ENCODE data around the gene ZNF319. TPM values are rescaled to one million over a fixed set of nuclear protein-coding genes. Genes with fewer than 3 reads are reported as not detected.
"Not testable (repeated sequence)": the region's sequence is repeated elsewhere in the genome, so short reads cannot be mapped to it uniquely, and the experiment has no call there.

ZNF319 gene
- total RNA-seq, 2 experiments from 2014 or later = 14.6 to 16.8 TPM

- CTCF ChIA-PET = interaction anchor here (0.9 to 3.5 kb wide), 4 partner anchors 10 to 105 kb away, joined by 3 to 17 read pairs (median 4); no protein-coding TSS in a partner anchor
- H3K36me3 Mint-ChIP-seq = peaks cover 33% of the 10 kb centered on the region
- not testable (repeated sequence) for H3K9me3 Mint-ChIP-seq (ENCODE audit: low read depth)
These were observed 4.3 kb upstream of the ZNF319 start for GRCh38 chr16:58004736-58005135.

GRCh38 chr16:58002936-58003335 is 2.5 kb upstream of the ZNF319 start:
- Mint-ChIP-seq H3K27me3 (no peaks in the 10 kb centered on the region), H3K4me3 (no peak overlapping the region), H3K4me1 (peaks cover 44% of the 10 kb centered on the region), H3K36me3 (peaks cover 30% of the 10 kb centered on the region), H3K9me3 (ENCODE audit: low read depth) (no peaks in the 10 kb centered on the region), H3K27ac (peak overlapping the region; percentile 32)
- no peak for ATAC-seq
- CTCF ChIA-PET = interaction anchor here (0.6 to 5.0 kb wide), 2 partner anchors 16 to 126 kb away, joined by 3 to 34 read pairs; no protein-coding TSS in a partner anchor
- DNase-seq = no peak

More at GRCh38 chr16:58004736-58005135, 4.3 kb upstream of the ZNF319 start:
- not testable (repeated sequence) for DNase-seq, H3K27ac Mint-ChIP-seq, H3K27me3 Mint-ChIP-seq, H3K4me3 Mint-ChIP-seq, ATAC-seq
- H3K4me1 Mint-ChIP-seq = peaks cover 28% of the 10 kb centered on the region

DNA sequence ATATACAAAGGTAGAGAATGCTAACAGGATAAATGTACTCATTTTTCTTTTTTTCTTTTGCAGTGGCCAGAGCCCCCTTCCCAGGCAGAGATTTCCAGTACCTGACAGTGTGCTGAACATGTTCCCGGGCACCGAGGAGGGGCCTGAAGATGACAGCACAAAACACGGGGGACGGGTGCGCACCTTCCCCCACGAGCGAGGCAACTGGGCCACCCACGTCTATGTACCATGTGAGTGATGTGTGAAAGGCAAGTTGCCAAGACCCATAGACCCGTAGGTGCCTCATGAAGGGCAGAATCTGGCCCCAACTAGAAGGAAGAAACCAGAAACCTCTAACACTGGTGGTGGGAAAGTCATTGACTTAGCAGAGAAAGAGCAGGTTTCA is 1.9 kb upstream of the ZNF319 start:
- DNase-seq = no peak
- Mint-ChIP-seq H3K36me3 (peaks cover 33% of the 10 kb centered on the region), H3K27ac (no peak overlapping the region), H3K4me1 (peaks cover 49% of the 10 kb centered on the region), H3K27me3 (no peaks in the 10 kb centered on the region), H3K9me3 (ENCODE audit: low read depth) (no peaks in the 10 kb centered on the region), H3K4me3 (no peak overlapping the region)
- no peak for ATAC-seq
- CTCF ChIA-PET = interaction anchor here (0.6 to 5.7 kb wide), 7 partner anchors 11 to 425 kb away, joined by 3 to 64 read pairs (median 5); no protein-coding TSS in a partner anchor

GRCh38 chr16:58001781-58002415 is 1.4 kb upstream of the ZNF319 start:
- Mint-ChIP-seq H3K27me3 (no peaks in the 10 kb centered on the region), H3K9me3 (ENCODE audit: low read depth) (no peaks in the 10 kb centered on the region), H3K36me3 (peaks cover 33% of the 10 kb centered on the region), H3K27ac (peak overlapping the region; percentile 93), H3K4me1 (peaks cover 53% of the 10 kb centered on the region), H3K4me3 (peak overlapping the region; percentile 92)
- no peak for DNase-seq
- CTCF ChIA-PET = interaction anchor here (0.9 to 5.7 kb wide), 7 partner anchors 12 to 425 kb away, joined by 3 to 64 read pairs (median 5); no protein-coding TSS in a partner anchor
- ATAC-seq = no peak

DNA sequence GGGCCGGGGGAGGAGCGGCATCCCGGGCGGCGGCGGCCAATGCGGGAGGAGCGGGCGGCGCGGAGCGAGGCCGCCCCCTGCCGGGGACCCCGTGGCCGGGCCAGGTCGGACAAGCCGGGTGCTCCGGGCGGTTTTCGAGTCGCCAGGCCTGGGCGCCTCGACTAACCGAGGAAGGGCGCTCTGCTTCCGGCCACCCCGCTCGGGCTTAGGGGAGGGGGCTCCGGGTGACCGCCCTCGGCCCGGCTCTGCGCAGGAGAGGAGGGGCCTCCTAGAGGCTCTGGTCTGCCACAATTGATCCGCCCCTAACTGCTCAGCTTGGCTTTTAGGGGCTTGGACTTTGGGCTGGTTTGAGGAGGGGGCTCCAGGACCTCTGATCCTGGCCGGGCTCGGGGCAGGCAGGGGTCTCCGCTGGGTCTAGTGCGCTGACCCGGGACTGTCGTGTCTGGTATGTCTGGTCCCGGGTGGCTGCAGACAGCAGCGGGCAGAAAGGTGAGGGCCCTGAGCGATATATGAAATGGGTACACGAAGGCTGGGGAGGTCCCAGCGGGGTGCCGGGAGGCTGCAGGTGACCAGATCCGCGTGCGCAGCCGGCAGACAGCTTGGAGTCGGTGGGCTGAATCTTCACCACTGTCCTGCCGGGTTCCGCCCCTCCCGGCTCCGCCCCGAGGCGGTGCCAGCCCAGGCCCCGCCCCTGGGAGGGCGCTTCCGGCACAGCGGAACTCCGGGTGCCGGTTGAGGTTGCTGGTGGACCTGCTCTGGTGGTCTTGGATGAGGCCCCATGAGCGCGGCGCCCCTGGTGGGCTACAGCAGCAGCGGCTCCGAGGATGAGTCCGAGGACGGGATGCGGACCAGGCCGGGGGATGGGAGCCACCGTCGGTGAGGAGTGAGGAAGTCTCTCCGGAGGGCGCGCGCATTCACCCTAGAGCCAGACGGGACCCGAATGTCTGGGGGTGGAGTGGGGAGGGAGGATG is 519 bp upstream of the ZNF319 start, which contains the start of gene USB1:
Gene USB1, plus strand, starts transcription at position 702 of the 971 bp plus-strand sequence. Its CDS starts 77 bp downstream, at position 779.
- peak; percentile 77 for ATAC-seq
- CTCF ChIA-PET = interaction anchor here (0.7 to 5.7 kb wide), 13 partner anchors 12 to 424 kb away, joined by 3 to 64 read pairs (median 4); no protein-coding TSS in a partner anchor
- H3K36me3 Mint-ChIP-seq = peaks cover 32% of the 10 kb centered on the region
- H3K4me1 Mint-ChIP-seq = peaks cover 56% of the 10 kb centered on the region
- H3K9me3 Mint-ChIP-seq (ENCODE audit: low read depth) = no peaks in the 10 kb centered on the region
- H3K4me3 Mint-ChIP-seq = peak within 1 kb of the TSS; percentile 92
- no peaks in the 10 kb centered on the region for H3K27me3 Mint-ChIP-seq
- DNase-seq = peak; percentile 89
- peak within 1 kb of the TSS; percentile 93 for H3K27ac Mint-ChIP-seq

DNA sequence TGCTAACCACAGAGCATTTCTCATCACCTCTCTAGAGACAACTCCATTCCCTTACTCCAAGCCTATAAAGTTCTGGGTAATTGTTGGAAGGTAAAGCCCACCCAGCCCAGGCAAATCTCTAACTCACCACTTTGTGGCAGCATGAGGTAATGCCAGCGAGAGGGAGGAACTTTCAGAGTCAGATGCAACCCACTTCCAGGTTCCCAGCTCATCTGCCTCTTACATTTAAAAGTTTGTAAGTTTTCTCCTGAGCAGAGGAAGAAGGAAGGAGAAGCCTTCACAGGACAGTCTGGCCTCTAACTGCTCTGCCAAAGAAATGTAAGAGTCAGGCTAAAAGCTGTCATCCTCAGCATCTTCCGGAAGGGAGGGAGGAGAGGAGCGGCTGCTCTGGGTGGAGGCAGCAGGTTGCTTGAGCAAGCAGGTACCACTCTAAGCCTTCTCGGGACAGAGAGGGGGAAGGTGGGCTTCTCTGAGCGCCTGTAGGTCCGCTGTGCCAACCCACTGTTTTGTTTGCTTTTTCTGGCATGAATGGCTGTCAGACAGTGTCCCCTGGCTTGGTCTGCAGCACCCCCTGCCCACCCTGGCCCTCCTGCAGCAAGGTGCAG is 1.0 kb downstream of the ZNF319 start:
- Mint-ChIP-seq H3K4me1 (peaks cover 66% of the 10 kb centered on the region), H3K9me3 (ENCODE audit: low read depth) (no peaks in the 10 kb centered on the region), H3K27me3 (no peaks in the 10 kb centered on the region), H3K27ac (peak overlapping the region; percentile 95), H3K4me3 (peak overlapping the region; percentile 83), H3K36me3 (peaks cover 26% of the 10 kb centered on the region)
- ATAC-seq (no peak), DNase-seq (peak; percentile 67)
- CTCF ChIA-PET = interaction anchor here (0.8 to 5.7 kb wide), 13 partner anchors 10 to 462 kb away, joined by 3 to 64 read pairs (median 4); partner anchors contain the start of genes CFAP20, GINS3 and MMP15

- CTCF ChIA-PET = interaction anchor here (0.9 to 5.7 kb wide), 8 partner anchors 12 to 408 kb away, joined by 3 to 64 read pairs (median 6); partner anchors contain the start of genes CFAP20, GINS3 and MMP15
- H3K4me1 Mint-ChIP-seq = peaks cover 68% of the 10 kb centered on the region
- no peaks in the 10 kb centered on the region for H3K27me3 Mint-ChIP-seq
These were observed 1.5 kb downstream of the ZNF319 start for GRCh38 chr16:57998992-57999365.

GRCh38 chr16:57998486-57998885 is 2.0 kb downstream of the ZNF319 start:
- DNase-seq = peak; percentile 93
- peaks cover 21% of the 10 kb centered on the region for H3K36me3 Mint-ChIP-seq
- H3K27ac Mint-ChIP-seq = peak overlapping the region; percentile 95
- no peaks in the 10 kb centered on the region for H3K27me3 Mint-ChIP-seq
- H3K9me3 Mint-ChIP-seq (ENCODE audit: low read depth) = no peaks in the 10 kb centered on the region
- peak; percentile 43 for ATAC-seq
- CTCF ChIA-PET = interaction anchor here (0.9 to 5.7 kb wide), 5 partner anchors 11 to 394 kb away, joined by 3 to 64 read pairs (median 15); partner anchors contain the start of genes GINS3 and MMP15
- peak overlapping the region; percentile 83 for H3K4me3 Mint-ChIP-seq
- H3K4me1 Mint-ChIP-seq = peaks cover 64% of the 10 kb centered on the region

More at GRCh38 chr16:57998992-57999365, 1.5 kb downstream of the ZNF319 start:
- DNase-seq (peak; percentile 55), ATAC-seq (no peak)
- H3K36me3 Mint-ChIP-seq = peaks cover 24% of the 10 kb centered on the region
- no peaks in the 10 kb centered on the region for H3K9me3 Mint-ChIP-seq (ENCODE audit: low read depth)
- peak overlapping the region; percentile 95 for H3K27ac Mint-ChIP-seq
- peak overlapping the region; percentile 83 for H3K4me3 Mint-ChIP-seq

GRCh38 chr16:57997528-57998265 is 2.8 kb downstream of the ZNF319 start:
- no peak for DNase-seq
- CTCF ChIA-PET = interaction anchor here (5.0 to 5.7 kb wide), 2 partner anchors 10 to 97 kb away, joined by 34 to 64 read pairs; no protein-coding TSS in a partner anchor
- Mint-ChIP-seq H3K4me1 (peaks cover 58% of the 10 kb centered on the region), H3K27me3 (no peaks in the 10 kb centered on the region), H3K4me3 (peak overlapping the region; percentile 83), H3K36me3 (peaks cover 19% of the 10 kb centered on the region), H3K9me3 (ENCODE audit: low read depth) (no peaks in the 10 kb centered on the region), H3K27ac (peak overlapping the region; percentile 95)
- no peak for ATAC-seq

GRCh38 chr16:57997176-57997527 is 3.3 kb downstream of the ZNF319 start:
- DNase-seq (no peak), ATAC-seq (no peak)
- Mint-ChIP-seq H3K9me3 (ENCODE audit: low read depth) (no peaks in the 10 kb centered on the region), H3K36me3 (peaks cover 19% of the 10 kb centered on the region), H3K27ac (no peak overlapping the region), H3K4me1 (peaks cover 53% of the 10 kb centered on the region), H3K4me3 (no peak overlapping the region), H3K27me3 (no peaks in the 10 kb centered on the region)
- CTCF ChIA-PET = interaction anchor here (5.7 kb wide), 1 partner anchor 97 kb away, joined by 64 read pairs; no protein-coding TSS in a partner anchor

GRCh38 chr16:57996406-57997175 is 3.9 kb downstream of the ZNF319 start:
- CTCF ChIA-PET = interaction anchor here (1.4 to 5.7 kb wide), 2 partner anchors 96 to 97 kb away, joined by 4 to 64 read pairs; no protein-coding TSS in a partner anchor
- peaks cover 19% of the 10 kb centered on the region for H3K36me3 Mint-ChIP-seq
- DNase-seq = no peak
- no peak overlapping the region for H3K4me3 Mint-ChIP-seq
- peaks cover 47% of the 10 kb centered on the region for H3K4me1 Mint-ChIP-seq
- ATAC-seq = no peak
- H3K27me3 Mint-ChIP-seq = no peaks in the 10 kb centered on the region
- no peaks in the 10 kb centered on the region for H3K9me3 Mint-ChIP-seq (ENCODE audit: low read depth)
- no peak overlapping the region for H3K27ac Mint-ChIP-seq
